Loucy (cell line): Measurements from ENCODE around the gene FSD2.

Experiments
- H2AFZ ChIP-seq: fragments of 200-600 bp; sonication (generic); 2 replicates; pipeline ENCODE4 v1.6.0; 2016; ENCODE audit warnings: antibody characterized with exemption, mild to moderate bottlenecking, low read length, moderate library complexity
- H3F3A ChIP-seq: fragments of 200-600 bp; 2 replicates; pipeline ENCODE4 v1.6.0; 2016; ENCODE audit warnings: antibody characterized with exemption, low read depth, mild to moderate bottlenecking
- H3K27me3 ChIP-seq: fragments of 200-600 bp; sonication (generic); 2 replicates; pipeline ENCODE4 v1.6.1; 2014; ENCODE audit warnings: low read length, mild to moderate bottlenecking; ENCODE audit not compliant: insufficient read depth, poor library complexity, severe bottlenecking
- H3K36me3 ChIP-seq: fragments of 200-600 bp; sonication (generic); 2 replicates; pipeline ENCODE4 v1.6.1; 2016; ENCODE audit warnings: low read length; ENCODE audit not compliant: insufficient read depth
- H3K4me1 ChIP-seq: fragments of 200-600 bp; sonication (generic); 2 replicates; pipeline ENCODE4 v1.5.1; 2014; ENCODE audit warnings: low read length, mild to moderate bottlenecking; ENCODE audit not compliant: insufficient read depth, poor library complexity, severe bottlenecking
- H3K4me2 ChIP-seq: fragments of 200-600 bp; sonication (generic); 2 replicates; pipeline ENCODE4 v1.6.0; 2014; ENCODE audit warnings: antibody characterized with exemption, low read length, low read depth, mild to moderate bottlenecking; ENCODE audit not compliant: poor library complexity, severe bottlenecking
- H3K4me3 ChIP-seq: fragments of 200-600 bp; sonication (generic); 2 replicates; pipeline ENCODE4 v1.5.1; 2014; ENCODE audit warnings: low read length, mild to moderate bottlenecking, mixed read lengths; ENCODE audit not compliant: poor library complexity, severe bottlenecking
- H3K79me2 ChIP-seq: fragments of 200-600 bp; sonication (generic); 2 replicates; pipeline ENCODE4 v1.6.1; 2014; ENCODE audit warnings: low read length; ENCODE audit not compliant: insufficient read depth
- H3K9ac ChIP-seq: fragments of 200-600 bp; sonication (generic); 2 replicates; pipeline ENCODE4 v1.6.0; 2014; ENCODE audit warnings: mild to moderate bottlenecking, low read depth, low read length, moderate library complexity; ENCODE audit not compliant: poor library complexity, severe bottlenecking
- H3K9me2 ChIP-seq: fragments of 200-600 bp; sonication (generic); replicated peaks from 2 replicates; pipeline ENCODE4 v1.6.1; 2016; ENCODE audit warnings: low read depth, low read length, mixed read lengths
- H3K9me3 ChIP-seq: fragments of 200-600 bp; sonication (generic); 2 replicates; pipeline ENCODE4 v1.6.1; 2014; ENCODE audit warnings: mild to moderate bottlenecking, antibody characterized with exemption, low read length, low read depth; ENCODE audit not compliant: insufficient read depth
- H4K20me1 ChIP-seq: fragments of 200-600 bp; sonication (generic); 2 replicates; pipeline ENCODE4 v1.6.0; 2014; ENCODE audit warnings: antibody characterized with exemption, low read length, mild to moderate bottlenecking; ENCODE audit not compliant: insufficient read depth, poor library complexity, severe bottlenecking
- EZH2phosphoT487 ChIP-seq: fragments of 200-600 bp; IDR thresholded peaks from 2 replicates; pipeline ENCODE4 v1.6.1; 2018; ENCODE audit warnings: antibody characterized with exemption, mild to moderate bottlenecking, moderate library complexity, borderline replicate concordance
- TF ChIP-seq, protein P1 (sequence below): fragments of 200-600 bp; sonication (generic); conservative IDR thresholded peaks from 2 replicates; pipeline ENCODE4 v1.5.1; 2014; ENCODE audit warnings: mild to moderate bottlenecking, antibody characterized with exemption, low read length

FSD2 gene

DNA sequence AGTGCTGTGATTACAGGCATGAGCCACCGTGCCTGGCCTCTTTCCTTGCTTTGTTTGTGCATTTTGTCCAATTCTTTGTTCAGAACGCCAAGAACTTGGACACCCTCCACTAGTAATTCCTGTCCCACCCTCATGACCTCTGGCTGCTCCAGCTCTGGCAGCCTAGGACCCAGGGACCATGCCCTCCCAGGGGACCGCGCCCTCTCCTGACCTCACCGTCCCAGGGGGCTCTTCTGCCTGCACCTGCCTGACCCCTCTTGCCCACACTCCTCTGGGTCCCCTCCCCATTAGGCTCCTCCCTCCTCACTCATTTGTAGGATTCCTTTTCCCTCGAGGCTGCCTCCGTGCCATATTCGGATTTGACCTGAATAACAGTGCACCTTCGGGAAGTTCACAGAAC lies 41.1 kb downstream of the FSD2 start:
- no peak for TF ChIP-seq EZH2phosphoT487
- TF ChIP-seq, protein P1, sequence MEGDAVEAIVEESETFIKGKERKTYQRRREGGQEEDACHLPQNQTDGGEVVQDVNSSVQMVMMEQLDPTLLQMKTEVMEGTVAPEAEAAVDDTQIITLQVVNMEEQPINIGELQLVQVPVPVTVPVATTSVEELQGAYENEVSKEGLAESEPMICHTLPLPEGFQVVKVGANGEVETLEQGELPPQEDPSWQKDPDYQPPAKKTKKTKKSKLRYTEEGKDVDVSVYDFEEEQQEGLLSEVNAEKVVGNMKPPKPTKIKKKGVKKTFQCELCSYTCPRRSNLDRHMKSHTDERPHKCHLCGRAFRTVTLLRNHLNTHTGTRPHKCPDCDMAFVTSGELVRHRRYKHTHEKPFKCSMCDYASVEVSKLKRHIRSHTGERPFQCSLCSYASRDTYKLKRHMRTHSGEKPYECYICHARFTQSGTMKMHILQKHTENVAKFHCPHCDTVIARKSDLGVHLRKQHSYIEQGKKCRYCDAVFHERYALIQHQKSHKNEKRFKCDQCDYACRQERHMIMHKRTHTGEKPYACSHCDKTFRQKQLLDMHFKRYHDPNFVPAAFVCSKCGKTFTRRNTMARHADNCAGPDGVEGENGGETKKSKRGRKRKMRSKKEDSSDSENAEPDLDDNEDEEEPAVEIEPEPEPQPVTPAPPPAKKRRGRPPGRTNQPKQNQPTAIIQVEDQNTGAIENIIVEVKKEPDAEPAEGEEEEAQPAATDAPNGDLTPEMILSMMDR, result no peak
- no peaks in the 10 kb centered on the region for H4K20me1 ChIP-seq
- H3K36me3 ChIP-seq, result peaks cover 9% of the 10 kb centered on the region; the same call in 1 of the 2 replicates
- no peak overlapping the region for H3K4me2 ChIP-seq
- no peaks in the 10 kb centered on the region for H3K27me3 ChIP-seq
- no peak overlapping the region for H3K9ac ChIP-seq
- H3F3A ChIP-seq, result no peaks in the 10 kb centered on the region
- no peaks in the 10 kb centered on the region for H3K9me3 ChIP-seq
- no peaks in the 10 kb centered on the region for H3K9me2 ChIP-seq
- H3K4me3 ChIP-seq, result no peak overlapping the region
- H3K79me2 ChIP-seq, result no peaks in the 10 kb centered on the region
- H2AFZ ChIP-seq, result no peak overlapping the region
- H3K4me1 ChIP-seq, result no peaks in the 10 kb centered on the region

DNA sequence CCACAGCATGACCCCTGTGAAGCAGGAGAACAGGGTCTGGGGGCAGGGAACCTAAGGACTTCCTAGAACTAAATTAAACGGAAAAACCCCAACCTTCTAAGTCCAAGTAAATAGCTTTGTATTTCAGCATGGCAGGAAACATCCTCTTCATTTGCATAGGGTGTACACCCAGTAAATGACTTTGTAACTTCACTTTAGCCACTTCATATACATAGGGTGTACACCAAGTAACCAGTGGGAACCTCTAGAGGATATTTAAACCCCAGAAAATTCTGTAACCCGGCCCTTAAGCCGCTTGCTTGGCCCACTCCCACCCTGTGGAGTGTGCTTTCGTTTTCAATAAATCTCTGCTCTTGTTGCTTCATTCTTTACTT lies 41.8 kb downstream of the FSD2 start:
- Histone ChIP-seq H3K9ac (no peak overlapping the region), H3K27me3 (no peaks in the 10 kb centered on the region), H3K36me3 (peaks cover 9% of the 10 kb centered on the region; the same call in 1 of the 2 replicates), H2AFZ (no peak overlapping the region), H3K9me3 (no peaks in the 10 kb centered on the region), H3K4me1 (no peaks in the 10 kb centered on the region), H3K9me2 (no peaks in the 10 kb centered on the region), H3F3A (no peaks in the 10 kb centered on the region), H3K79me2 (no peaks in the 10 kb centered on the region), H4K20me1 (no peaks in the 10 kb centered on the region), H3K4me3 (no peak overlapping the region), H3K4me2 (no peak overlapping the region)
- no peak for TF ChIP-seq EZH2phosphoT487
- TF ChIP-seq, protein P1, result no peak

DNA sequence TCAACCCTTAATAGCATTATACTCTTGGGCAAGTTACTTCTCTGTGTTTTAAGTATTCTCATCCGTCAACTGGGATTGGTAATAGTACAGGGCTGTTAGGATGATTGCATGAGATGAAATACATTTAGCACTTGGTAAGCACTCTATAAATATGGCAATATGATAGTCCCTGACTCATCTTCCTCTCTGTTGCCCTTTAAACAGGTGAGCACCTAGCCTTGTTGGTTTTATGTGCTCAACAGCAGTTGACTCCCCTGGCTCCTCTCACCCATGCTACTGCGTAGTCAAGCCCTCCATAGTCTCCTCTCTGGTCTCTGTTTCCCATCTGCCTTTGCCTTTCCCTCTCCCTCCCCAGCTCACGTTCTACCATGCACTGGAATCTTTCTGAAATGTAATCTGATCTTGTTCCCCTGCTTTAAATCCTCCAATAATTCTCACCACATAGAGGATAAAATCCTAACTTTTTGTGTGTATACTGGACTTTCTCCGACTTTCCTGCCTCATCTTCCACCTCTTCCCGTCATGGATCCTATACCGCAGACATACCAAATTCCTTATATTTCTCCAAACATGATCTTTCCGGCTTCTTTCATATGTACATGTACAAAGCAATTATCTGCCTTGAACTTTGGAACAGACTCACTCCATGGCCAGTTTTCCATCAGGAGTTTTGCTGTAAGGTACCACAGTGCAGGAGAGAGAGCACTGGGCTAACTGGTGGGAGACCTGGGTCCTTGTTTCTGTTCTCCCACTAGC lies 42.3 kb downstream of the FSD2 start:
- Histone ChIP-seq H4K20me1 (no peaks in the 10 kb centered on the region), H3K4me2 (no peak overlapping the region), H3K4me3 (no peak overlapping the region), H3K79me2 (no peaks in the 10 kb centered on the region), H3K9me2 (no peaks in the 10 kb centered on the region), H3K27me3 (no peaks in the 10 kb centered on the region), H3K36me3 (peaks cover 14% of the 10 kb centered on the region; the same call in 1 of the 2 replicates), H3K9ac (no peak overlapping the region), H2AFZ (no peak overlapping the region), H3F3A (no peaks in the 10 kb centered on the region), H3K4me1 (no peaks in the 10 kb centered on the region), H3K9me3 (no peaks in the 10 kb centered on the region)
- TF ChIP-seq, protein P1, result no peak
- no peak for TF ChIP-seq EZH2phosphoT487
